Activated CD4-positive, alpha-beta T cell treated with anti-CD3 and anti-CD28 coated beads for 1 hour (primary cell): ENCODE measurements around the gene MGA.

Experiments used
- DNase-seq: peaks from one replicate; pipeline ENCODE4 v3.0.0-alpha.2; 2020

Gene MGA

DNA sequence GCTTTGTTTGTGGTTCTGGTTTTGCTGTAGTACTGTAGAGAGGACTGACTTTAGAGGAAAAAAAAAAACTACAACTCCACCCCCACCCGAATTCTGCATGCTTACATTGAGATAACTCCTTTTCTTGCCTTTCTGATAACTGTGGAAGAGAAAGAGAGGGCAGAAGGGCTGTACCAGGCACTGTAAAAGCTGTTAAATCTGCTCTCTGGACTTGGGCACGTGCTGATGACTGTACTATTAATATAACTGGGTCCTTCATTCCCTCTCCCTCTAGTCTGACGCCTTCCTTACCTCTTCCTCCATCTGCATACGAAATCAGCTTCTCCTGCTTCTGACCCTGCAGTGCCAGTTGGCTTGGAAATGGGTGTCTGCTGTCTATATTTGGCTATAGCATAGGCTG is 129.0 kb downstream of the MGA start:
- DNase-seq, result no peak

DNA sequence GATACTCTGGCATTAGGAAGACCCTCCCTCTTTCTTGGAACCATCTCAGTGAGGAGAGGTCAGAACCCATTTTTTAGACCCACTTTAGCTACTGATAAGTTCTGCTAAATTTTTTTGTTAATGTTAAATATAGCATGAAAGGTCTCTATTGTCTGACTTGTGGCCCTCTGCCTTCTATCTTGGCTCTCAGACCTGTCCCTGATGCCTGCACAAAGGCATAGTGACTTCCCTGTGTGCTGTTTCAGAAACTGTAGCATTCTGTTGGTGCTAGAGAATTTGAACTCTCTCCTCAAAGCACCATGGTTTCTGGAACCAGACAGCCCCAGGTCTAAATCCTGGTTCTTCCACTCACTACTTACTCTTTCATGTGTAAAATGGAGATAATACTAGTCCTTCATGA is 129.5 kb downstream of the MGA start:
- no peak for DNase-seq

DNA sequence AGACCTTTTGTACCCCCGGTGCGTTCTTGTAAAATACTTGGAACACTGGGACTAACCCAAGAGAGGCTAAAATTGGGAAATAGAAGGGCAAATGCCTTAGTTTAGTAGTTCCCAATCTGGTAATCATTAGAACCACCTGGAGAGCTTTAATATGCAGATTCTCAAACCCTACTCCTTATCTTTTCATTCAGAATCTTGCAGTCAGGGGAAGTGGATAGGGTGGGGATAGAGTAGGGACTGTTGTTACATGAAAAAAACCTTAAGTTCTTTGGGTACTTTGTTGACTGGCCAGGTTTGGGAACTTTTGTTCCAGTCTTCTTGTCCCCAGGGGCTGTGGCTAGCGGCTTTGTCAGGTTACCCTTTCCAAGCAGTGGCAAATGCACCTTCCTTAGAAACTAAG is 130.0 kb downstream of the MGA start:
- no peak for DNase-seq

DNA sequence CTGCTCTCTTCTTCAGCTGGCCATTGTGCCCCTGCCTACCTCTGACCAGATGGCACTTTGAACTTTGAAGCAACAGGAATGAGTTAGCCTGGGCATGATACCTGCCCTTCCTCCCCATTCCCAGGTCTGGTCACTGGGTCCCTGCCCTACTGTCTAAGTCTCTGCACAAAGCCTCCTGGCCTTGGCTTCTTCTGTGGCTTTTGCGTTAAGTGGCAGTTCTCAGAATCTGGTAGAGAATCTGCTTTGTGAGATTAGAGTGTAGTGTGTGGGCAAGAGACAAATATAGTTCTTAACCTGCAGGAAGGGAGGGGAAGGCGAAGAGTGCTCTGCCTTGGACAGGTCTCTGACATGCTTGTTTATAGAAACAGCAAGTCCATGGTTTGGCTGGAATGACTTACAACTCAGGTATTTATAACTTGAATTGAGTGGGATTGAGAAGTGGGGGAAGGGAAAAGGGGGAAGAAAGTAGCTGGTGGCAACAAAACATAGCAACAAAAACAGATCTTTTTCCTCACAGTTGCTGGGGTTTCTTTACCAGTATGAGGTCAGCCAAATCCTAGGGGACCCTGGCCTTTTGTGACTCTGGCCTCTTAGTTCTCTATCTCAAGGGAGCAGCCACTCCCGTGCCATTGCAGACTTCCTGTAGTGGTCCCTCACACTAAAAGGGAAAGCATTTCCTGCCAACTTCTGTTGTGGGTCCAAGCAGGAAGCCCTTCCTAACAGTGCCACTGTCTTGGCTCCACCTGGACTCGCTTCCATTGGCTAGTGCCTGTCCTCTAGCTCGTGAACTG is 130.7 kb downstream of the MGA start:
- DNase-seq, result no peak

DNA sequence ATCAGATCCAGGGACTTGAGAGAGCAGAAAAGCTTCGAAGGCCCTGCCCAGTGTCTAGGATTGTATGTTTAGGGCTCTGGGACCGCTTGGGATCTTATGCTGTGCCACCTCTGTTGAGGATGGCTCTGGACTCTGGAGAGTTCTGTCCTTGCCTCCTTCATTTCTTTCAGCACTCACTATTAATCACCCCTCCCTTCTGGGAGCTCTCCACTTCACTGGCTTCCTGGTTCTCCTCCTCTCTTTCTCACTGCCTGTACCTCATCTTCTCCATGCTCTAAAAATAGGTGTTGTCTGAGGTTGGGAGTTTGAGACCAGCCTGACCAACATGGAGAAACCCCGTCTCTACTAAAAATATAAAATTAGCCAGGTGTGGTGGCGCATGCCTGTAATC is 131.3 kb downstream of the MGA start:
- DNase-seq, result no peak

DNA sequence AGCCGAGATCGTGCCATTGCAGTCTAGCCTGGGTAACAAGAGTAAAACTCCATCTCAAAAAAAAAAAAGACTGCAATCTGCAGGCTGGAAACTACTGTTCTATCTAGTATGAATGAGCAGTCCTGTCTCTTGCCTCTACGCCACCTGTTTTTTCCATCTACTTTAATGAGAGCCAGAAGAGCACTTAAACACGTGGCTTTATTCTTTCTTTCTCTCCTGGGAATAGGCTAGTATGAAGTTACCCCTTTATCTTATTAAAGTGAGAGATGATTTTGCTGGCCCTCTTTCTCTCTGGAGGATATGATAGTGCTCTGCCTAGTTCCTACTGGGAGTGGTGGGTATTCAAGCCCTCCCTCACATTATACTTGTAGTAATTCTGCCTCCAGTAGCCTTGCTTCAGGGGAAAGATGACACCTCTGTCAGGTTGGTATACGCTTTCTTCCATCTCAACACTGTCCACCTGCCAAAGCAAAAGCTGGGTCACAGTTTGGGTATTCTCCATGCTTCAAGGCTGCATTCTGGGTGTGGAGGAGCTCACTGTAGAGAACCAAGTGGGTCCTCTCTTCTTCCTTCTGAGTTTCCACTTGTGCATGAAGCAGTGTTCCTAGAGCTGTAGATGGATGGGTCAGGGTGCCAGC is 131.9 kb downstream of the MGA start:
- DNase-seq, result no peak

DNA sequence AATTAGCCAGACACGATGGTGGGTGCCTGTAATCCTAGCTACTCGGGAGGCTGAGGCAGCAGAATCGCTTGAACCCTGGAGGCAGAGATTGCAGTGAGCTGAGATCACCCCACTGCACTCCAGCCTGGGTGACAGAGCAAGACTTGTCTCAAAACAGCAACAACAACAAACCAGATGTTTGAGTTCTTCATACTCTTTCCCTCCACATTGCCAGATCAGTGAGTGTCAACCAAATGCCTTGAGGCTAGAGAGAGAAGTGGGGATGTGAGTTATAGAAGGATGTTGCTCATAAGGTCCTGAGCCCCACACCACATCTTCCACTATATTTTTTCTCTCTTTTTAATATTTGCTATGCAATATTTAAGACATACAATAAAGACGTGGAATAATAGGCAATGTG is 133.9 kb downstream of the MGA start:
- DNase-seq, result no peak

DNA sequence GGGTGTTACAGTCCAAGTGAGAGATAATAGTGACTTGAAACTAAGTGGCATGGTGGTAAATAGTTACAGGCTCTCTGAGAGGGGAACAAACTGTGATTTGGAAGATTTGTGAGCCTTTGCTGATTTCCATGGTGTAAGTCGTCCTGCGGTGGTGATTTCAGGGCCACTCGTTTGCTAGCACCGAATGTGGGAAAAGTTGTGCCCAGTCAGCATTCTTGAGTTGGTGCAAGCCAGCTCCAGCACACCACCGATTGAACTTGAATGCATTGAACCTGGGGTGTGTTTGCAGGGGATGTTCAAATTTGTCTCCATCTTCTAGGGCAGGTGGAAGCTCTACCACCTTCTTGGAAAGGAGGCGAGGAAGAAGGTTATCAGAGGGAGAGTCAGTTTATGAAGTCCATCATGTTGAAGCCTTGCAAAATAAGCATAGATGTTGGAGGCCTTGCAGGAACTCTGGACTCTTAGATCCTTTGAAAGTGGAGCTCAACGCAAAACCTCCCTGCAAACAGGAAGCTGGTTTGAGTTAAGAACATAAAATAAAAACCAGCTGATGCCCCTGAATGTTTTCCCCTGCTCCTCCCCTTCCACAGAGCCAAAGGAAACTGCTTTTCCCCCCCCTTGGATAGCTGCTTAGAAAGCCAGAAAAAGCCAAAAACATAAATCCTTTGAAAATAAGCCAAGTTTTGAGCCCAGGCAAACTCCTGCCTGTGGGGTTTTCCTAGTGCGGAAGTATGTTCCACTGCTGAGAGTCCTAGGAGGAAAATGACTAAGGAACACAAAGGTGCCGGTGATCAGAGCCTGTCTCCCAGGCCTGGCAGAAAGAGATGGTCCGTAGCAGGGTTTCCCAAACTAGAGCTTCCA is 136.0 kb downstream of the MGA start:
- DNase-seq, result no peak

DNA sequence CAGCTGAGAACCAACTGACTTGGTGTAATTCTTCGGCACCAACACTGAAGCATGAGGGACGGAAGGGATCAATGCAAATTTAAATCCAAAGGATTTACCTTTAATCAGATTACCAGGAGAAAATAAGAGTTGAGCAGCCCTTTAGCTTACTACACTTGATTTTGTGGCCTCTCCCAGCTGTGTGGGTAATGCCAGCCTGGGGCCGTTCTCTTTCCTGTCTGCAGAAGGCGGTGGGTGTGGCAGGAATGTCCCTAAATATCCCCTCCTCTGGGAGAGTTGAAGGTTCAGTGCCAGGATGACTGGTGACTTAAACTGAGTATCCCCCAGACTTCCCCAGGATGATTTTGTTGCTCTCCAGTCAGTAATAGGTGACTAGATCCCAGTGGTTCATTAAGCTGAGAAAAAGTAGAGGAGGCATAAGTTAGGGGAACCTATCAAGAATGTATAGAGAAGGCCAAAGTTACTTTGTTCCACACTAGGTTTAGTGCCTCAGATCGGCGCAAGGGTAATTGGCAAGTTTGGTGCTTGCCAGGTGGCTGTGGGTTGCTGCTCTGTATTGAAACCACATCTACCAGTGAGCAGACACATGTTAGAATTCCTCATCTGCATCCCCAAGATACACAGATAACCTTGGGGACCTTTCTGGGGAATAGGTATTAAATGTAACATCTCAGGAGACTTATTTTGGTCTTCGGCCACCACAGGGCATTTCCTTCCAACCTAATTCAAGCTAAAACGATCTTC is 137.2 kb downstream of the MGA start:
- no peak for DNase-seq

DNA sequence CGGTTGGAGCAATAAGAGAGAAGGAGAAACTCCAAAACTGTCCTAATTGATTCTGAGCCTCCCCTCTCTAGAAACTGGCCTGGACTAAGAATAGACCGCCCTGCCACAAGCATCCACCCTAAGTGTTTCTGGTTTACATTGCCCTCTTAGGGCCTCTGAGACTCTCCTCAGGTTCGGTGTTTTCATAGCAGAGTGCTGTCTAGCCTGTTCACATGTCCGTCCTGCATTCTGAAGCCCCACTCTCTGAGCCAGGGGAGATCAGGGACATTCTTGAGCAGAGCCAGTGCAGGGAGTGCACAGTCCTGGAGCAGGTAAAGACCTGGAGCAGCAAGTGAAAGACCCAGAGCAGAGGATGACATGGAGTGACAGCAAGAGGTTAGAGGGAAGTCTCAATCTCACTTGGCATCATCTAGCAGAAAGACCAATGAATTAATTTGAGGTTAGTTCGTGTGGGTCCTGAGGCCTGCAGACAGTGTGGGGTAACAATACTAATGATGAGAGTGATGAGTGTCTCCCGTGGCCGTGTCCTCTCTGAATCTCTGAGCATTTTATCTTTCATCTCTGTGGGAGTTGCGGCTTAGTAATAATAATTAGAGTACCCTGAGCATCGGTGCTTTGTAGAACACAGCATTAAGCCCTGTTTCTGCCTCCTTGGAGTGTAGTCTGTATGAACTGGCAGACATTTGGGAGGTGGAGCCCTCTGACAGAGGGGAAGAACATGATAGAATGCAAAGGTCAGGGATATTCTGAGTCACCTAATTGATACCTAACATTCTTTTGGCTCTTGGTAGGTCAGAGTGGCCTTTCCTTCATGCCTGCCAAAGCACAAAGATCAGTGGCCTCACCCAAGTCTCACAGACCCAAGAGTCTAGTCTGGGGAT is 138.6 kb downstream of the MGA start:
- DNase-seq, result no peak

DNA sequence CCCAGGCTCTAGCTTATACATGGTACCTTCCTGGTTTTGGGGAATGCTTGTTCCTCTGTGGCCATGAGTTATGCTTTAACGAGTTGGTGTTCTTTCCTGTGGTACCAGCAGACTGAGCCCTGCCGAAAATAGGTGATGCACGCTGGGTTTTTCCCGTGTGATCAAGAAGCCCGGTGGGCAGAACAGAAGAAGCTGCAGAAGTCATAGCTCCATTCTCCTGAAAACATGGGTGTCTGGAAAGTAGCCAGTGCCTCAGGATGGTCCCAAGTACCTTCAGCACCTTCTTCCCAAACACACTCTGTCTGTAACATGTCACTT is 139.2 kb downstream of the MGA start:
- no peak for DNase-seq

DNA sequence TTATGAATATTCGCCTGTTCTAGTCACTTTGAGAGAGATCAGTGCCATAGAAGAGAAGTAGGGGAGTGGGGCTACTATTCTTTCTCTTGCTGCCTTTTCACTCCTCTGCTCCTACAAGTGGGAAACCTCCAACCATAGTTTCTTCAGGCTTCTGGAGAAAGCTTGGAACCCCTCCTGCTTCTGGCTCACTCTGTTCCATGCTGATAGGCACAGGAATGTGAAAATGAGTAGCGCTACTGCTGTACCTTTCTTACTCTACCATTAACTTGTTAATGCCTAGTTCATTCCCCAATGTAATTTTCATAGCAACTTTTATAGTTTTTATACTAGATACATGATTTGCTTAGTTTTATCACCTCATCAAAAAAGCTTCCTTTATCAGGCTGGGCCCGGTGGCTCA is 141.0 kb downstream of the MGA start:
- no peak for DNase-seq

DNA sequence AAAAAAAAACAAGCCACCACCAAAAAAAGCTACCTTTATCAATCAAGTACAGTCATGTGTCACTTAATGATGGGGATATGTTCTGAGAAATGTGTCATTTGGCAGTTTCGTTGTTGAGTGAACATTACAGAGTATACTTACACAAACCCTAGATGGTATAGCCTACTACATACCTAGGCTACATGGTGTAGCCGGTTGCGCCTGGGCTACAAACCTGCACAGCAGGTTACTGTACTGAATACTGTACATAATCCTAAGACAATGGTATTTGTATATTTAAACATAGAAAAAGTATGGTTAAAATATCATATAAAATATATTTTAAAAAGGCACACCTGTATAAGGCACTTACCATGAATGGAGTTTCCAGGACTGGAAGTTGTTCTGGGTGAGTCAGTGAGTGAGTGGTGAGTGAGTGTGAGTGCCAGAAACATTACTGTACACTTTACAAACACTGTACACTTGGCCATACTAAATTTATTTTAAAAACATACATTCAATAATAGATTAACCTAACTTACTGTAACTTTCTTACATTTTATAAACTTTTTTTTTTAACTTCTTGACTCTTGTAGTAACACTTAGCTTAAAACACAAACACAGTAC is 141.7 kb downstream of the MGA start:
- DNase-seq, result no peak

DNA sequence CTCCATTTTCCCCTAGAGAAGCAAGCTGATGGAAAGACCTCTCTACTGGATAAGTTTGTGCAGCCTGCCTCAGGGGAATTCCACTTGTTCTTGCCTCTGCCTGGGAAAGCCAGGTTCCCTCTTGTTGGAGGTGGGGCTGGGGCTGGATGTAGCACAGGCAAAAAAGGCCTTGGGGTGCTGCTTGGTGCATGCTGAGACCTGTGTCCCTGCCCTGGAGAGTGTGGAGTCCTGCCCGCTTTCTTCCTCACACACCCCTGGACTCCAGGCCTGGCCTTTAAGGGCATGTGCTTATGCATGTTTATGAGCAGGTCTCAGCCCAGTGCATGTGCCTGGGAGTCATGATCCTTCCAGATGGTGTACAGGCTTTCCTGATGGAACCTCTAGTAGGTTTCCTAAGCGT is 144.2 kb downstream of the MGA start:
- no peak for DNase-seq

DNA sequence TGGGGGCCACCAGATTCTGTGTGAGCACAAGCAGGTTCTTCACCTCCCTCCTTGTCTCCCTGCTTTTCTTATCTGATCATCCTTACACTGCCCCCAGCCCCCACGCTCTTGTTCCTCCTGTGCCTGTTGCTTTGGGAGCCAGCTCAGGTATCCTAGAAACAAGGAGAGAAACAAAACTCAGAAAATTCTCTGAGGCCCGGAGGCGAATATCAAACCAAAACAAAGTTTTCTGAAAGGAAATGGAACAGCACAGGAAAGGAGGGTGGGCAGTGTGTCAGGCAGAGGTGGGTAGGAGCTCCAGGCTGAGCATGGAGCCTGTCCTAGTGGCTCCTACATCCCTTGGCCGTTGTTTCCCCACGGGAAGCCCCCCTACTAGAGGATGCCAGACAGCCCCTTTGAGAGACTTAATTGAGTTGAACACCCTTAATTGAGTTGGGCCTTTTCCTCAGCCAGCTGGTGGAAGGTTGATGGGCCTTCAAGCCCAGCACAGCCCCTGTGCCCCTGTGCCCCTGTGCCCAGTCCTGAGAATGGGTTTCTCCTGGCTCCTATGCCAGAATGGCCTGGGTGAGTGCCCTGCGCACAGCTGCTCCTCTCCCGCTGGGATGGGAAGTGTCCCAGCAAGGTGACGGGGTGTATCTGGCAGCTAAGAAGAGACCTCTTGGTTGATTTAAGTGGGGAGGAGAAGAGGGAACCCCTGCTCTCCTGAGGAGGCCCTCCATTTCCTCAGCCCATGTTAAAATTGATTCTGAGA is 144.9 kb downstream of the MGA start:
- no peak for DNase-seq

DNA sequence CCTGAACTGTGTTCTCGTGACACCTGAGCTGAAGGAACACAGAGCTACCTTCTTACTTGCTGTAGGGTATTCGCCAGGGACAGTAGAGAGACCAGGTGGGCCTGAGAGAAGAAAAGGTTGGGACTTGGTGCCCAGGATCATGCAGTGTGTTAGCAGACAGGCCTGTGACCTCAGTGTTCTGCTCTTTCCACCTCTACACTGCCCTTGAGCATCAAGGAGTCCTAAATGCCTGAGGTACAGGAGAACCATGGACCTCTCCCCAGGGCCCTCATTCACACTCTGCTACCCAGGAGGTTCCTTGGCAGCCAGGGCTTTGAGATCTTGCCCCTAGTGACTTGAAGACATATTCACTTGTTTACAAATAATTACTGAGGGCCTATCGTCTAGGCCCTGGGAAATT is 145.5 kb downstream of the MGA start:
- DNase-seq, result no peak

DNA sequence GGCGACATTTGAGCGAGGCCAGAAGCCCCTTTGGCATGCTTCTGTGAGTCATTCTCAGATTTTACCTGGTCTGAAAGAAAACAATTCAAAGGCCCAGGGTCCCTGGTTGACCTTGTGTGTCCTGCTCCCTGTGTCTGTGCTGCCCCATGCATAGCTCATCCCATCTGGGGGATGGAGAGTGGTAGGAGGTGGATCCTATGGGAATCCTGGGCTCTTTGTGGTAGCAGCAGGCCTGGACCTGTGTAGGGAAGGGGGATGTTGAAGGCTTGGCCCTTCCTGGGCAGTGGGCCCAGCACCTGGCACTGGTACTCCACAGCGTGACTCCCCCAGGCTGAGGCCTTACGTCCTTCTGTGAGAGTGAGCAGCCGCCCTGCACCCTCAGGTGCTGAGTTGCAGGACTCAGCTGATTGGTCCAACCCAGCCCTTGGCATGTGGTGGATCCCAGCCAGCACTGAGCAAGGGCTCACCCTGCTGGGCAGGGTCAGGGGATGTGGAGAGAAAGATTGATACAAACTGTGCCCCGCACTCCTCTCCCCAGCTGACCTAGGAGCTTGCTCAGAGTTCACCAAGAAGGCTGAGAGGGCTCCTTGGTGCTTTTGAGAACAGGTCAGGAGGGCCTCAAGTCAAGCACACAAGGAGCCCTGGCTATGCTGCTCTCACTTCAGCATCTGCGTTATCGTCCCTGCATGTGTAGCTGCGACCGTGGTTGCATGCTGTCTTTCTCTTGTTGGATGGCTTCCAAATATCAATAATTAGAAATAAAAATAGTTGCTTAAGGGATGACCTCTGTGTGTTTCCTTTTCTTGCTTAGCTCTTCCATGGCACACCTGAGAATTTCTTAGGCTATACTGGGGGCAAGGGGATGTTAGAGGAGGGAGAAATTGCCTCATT is 146.3 kb downstream of the MGA start:
- DNase-seq, result no peak

DNA sequence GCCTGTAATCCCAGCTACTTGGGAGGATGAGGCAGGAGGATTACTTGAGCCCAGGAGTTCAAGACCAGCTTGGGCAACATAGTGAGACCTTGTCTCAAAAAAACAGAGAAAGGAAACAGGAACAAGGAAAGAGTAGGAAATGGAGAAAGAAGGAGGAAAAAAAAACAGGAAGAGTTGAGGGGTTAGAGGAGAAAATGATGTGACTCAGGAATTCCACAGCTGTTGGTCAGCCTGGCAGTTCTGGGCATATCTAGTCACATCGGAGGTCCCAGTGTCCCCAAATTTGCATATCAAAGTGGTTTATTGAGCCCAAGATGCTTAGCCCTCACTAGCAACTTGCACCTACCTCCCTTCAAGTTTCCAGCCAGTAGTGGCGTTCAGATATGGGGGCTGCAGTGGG is 148.9 kb downstream of the MGA start:
- DNase-seq, result no peak

DNA sequence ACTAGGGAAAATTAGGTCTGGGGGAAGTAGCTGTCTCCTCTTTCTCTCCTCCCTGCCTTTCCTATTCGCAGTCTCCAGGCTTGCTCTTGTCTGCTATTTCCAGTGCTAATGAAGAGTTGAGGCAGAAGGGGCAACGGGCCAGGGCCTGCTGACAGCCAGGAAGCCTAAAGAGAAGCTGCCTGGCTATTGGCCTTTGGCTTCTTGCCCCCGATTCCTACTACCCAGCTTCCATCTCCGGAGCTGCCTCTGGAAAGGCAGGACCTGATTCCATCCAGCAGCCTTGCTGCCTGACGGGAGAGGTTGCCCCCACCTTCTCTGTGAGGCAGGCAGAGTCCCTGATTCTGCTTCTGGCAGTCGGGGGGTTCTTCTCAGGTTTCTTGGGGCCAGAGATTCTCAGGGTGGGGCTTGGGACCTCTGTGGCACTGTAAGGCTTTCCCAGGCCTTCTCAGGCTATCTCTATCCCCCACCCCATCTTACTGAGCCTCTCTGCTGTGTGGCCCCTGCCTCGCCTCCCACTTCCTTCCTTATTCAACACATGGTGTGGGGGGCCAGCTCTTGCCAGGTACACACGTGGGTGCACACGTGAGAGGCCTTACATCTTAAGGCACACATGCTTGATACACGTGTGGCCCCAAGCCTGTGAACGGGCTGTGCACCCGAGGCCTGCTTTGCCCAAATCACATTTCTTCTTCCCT is 149.5 kb downstream of the MGA start:
- no peak for DNase-seq
